Ishikawa (cell line): ENCODE results near the gene PMFBP1.

Experiments used
- CREB1 ChIP-seq: IDR thresholded peaks from 2 replicates; pipeline ENCODE4 v1.6.1; 2012; ENCODE audit warnings: low read depth
- EP300 ChIP-seq: IDR thresholded peaks from 2 replicates; pipeline ENCODE4 v1.6.1; 2012; ENCODE audit warnings: borderline replicate concordance
- NFIC ChIP-seq: IDR thresholded peaks from 2 replicates; pipeline ENCODE4 v1.6.1; 2012

PMFBP1 gene

DNA sequence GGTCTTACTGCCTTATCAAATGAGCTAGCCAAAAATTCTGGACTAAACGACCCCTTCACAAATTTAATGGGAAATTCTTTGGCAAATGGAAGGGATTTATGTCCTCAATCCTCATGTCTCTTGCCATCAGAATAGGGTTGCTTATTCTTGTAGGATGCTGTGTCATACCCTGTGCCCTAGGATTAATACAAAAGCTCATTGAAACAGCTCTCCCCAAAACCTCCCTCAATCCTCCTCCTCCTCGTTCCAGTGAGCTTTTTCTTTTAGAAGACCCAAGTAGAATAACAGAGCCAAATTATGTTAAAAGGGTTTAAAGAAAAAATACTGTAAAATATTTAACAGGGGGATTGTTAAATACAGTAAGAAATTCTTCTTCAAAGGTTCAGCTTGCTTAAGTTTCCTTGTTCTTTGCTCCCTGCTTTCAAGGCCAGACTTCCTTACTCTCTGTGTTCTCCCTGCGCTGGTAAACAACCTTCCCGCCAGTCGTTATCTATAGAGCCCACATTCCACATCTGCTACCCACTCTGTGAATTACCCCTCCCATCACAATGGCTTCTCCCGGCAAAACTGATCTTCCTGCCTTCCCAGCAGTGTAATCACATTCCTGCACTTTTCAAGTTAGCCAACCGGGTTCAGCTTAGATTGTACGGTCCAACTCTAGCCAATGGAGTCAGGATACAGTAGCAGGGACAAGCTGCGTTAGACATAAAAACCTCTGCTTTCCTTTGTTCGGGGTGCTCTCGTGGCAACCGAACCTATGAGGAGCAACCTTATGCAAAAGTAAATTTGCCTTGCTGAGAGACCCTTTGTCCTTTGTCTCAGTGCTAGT lies 99.2 kb downstream of the PMFBP1 start:
- TF ChIP-seq NFIC (no peak), CREB1 (no peak), EP300 (no peak)
